ENCODE results near the gene CUL3.

Gene CUL3

GRCh38 chr2:224442071-224442967 lies 142.8 kb downstream of the CUL3 start:
- TF ChIP-seq TAF1 (IDR thresholded peaks at IDR 0.05; ENCODE audit: borderline replicate concordance, insufficient read depth, low read length): no peak
- TF ChIP-seq POLR2AphosphoS5 (IDR thresholded peaks at IDR 0.05; ENCODE audit: low read depth, low read length): no peak
- no peak for TF ChIP-seq FOXP2 (optimal IDR thresholded peaks at IDR 0.05; ENCODE audit: borderline replicate concordance, extremely low read depth, extremely low read length, insufficient read depth)
- no peak for TF ChIP-seq REST (IDR thresholded peaks at IDR 0.05; ENCODE audit: insufficient read depth in 1 of 2, low read depth in 2 of 2, low read length in 2 of 2)
- no peak for TF ChIP-seq SIN3A (IDR thresholded peaks at IDR 0.05; ENCODE audit: borderline replicate concordance, insufficient read depth, low read length)

- TF ChIP-seq TAF1 (IDR thresholded peaks at IDR 0.05; ENCODE audit: borderline replicate concordance, insufficient read depth, low read length) (no peak), REST (IDR thresholded peaks at IDR 0.05; ENCODE audit: insufficient read depth in 1 of 2, low read depth in 2 of 2, low read length in 2 of 2) (no peak), FOXP2 (optimal IDR thresholded peaks at IDR 0.05; ENCODE audit: borderline replicate concordance, extremely low read depth, extremely low read length, insufficient read depth) (no peak)
Measured at GRCh38 chr2:224440988-224441387, 144.2 kb downstream of the CUL3 start.

GRCh38 chr2:224438726-224439125 lies 146.4 kb downstream of the CUL3 start:
- TF ChIP-seq POLR2AphosphoS5 (IDR thresholded peaks at IDR 0.05; ENCODE audit: low read depth, low read length) (no peak), REST (IDR thresholded peaks at IDR 0.05; ENCODE audit: insufficient read depth in 1 of 2, low read depth in 2 of 2, low read length in 2 of 2) (no peak), FOXP2 (optimal IDR thresholded peaks at IDR 0.05; ENCODE audit: borderline replicate concordance, extremely low read depth, extremely low read length, insufficient read depth) (no peak), TAF1 (IDR thresholded peaks at IDR 0.05; ENCODE audit: borderline replicate concordance, insufficient read depth, low read length) (no peak), SIN3A (IDR thresholded peaks at IDR 0.05; ENCODE audit: borderline replicate concordance, insufficient read depth, low read length) (no peak)

DNA sequence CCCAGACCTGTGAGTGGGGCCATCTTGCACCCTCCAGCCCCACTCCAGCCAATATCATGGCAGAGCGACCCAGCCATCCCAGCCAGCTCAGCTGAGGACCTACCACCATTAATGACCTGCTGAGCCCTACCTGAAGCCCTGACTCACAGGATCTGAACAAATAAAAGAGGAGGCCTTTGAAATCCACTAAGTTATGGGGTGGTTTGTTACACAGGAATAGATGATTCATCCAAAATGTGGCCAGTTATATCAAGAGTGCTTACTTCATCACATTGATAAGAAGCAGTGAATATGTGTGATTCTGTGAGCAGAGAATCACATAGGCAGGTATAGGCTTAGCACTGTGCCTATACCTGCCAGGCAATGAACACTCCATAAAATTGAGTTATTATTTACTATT lies 148.5 kb downstream of the CUL3 start:
- TF ChIP-seq REST (IDR thresholded peaks at IDR 0.05; ENCODE audit: insufficient read depth in 1 of 2, low read depth in 2 of 2, low read length in 2 of 2) (no peak), POLR2AphosphoS5 (IDR thresholded peaks at IDR 0.05; ENCODE audit: low read depth, low read length) (no peak), TAF1 (IDR thresholded peaks at IDR 0.05; ENCODE audit: borderline replicate concordance, insufficient read depth, low read length) (no peak), FOXP2 (optimal IDR thresholded peaks at IDR 0.05; ENCODE audit: borderline replicate concordance, extremely low read depth, extremely low read length, insufficient read depth) (no peak), SIN3A (IDR thresholded peaks at IDR 0.05; ENCODE audit: borderline replicate concordance, insufficient read depth, low read length) (no peak)
